ENCODE data around the gene MPO. TPM values are rescaled to one million over a fixed set of nuclear protein-coding genes. Genes with fewer than 3 reads are reported as not detected.

The MPO gene
- total and polyA plus RNA-seq, 9 of the 15 experiments (the other 6 are each of a cell fraction or from before 2014, with no cell fraction given) = 0.04 to 0.47 (median 0.39) TPM; not detected in 6

DNA sequence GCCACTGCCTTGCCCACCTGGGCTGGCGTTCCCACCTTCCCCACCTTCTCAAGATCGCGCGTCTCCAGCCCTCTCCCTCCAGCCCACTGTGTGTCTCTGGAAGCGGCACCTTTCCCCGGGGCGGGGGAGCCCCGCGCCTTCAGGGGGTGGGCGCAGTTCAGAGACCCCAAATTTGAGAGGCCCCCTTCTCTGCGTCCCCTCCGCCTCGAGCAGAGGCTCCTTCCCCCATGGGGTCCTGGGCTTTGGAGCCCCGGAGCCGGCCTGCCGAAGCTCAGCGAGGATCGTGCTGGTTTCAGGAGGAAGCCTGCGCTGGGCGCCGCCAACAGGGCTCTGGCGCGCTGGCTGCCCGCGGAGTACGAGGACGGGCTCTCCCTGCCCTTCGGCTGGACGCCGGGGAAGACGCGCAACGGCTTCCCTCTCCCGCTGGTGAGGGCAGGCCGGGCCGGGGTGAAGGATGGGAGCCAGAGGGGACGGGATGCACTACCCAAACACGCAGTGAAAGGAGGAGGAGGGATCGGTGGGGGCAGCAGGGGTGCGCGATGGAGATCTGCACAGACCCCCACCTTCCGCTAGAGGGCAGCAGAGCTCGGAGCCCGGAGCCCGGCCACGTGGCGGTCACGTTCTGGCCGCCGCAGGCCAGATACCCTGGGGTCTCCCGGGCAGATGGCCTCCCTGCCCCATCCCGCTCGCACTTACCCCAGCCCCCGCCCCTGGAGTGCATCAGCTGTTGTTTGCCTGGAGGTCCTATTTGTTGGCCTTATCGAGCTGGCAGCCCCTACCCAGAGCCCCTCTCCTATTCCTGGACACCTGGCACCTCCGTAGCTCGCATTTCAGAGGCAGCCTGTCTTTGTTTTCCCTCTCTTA is 31.2 kb downstream of the MPO start (continued):
- TF ChIP-seq, protein P1, sequence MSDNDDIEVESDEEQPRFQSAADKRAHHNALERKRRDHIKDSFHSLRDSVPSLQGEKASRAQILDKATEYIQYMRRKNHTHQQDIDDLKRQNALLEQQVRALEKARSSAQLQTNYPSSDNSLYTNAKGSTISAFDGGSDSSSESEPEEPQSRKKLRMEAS (CRISPR knock-in tag; IDR thresholded peaks at IDR 0.05) = peak; percentile 99
- TF ChIP-seq, protein P2, sequence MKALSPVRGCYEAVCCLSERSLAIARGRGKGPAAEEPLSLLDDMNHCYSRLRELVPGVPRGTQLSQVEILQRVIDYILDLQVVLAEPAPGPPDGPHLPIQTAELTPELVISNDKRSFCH (CRISPR knock-in tag; IDR thresholded peaks at IDR 0.05) = no peak
- TF ChIP-seq, protein P2 (tag; IDR thresholded peaks at IDR 0.05) = no peak
- no peak for TF ChIP-seq ZNF507 (tag; conservative IDR thresholded peaks at IDR 0.05)
- no peak for TF ChIP-seq ZBTB8A (IDR thresholded peaks at IDR 0.05; ENCODE audit: partially characterized antibody)
- TF ChIP-seq, protein P3, sequence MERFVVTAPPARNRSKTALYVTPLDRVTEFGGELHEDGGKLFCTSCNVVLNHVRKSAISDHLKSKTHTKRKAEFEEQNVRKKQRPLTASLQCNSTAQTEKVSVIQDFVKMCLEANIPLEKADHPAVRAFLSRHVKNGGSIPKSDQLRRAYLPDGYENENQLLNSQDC (CRISPR knock-in tag; IDR thresholded peaks at IDR 0.05) = no peak
- no peak for TF ChIP-seq ETS2 (tag; IDR thresholded peaks at IDR 0.05; ENCODE audit: borderline replicate concordance, poor library complexity, severe bottlenecking)
- TF ChIP-seq SRSF1 (IDR thresholded peaks at IDR 0.05; ENCODE audit: low read depth, low read length) = no peak
- TF ChIP-seq, protein P4, sequence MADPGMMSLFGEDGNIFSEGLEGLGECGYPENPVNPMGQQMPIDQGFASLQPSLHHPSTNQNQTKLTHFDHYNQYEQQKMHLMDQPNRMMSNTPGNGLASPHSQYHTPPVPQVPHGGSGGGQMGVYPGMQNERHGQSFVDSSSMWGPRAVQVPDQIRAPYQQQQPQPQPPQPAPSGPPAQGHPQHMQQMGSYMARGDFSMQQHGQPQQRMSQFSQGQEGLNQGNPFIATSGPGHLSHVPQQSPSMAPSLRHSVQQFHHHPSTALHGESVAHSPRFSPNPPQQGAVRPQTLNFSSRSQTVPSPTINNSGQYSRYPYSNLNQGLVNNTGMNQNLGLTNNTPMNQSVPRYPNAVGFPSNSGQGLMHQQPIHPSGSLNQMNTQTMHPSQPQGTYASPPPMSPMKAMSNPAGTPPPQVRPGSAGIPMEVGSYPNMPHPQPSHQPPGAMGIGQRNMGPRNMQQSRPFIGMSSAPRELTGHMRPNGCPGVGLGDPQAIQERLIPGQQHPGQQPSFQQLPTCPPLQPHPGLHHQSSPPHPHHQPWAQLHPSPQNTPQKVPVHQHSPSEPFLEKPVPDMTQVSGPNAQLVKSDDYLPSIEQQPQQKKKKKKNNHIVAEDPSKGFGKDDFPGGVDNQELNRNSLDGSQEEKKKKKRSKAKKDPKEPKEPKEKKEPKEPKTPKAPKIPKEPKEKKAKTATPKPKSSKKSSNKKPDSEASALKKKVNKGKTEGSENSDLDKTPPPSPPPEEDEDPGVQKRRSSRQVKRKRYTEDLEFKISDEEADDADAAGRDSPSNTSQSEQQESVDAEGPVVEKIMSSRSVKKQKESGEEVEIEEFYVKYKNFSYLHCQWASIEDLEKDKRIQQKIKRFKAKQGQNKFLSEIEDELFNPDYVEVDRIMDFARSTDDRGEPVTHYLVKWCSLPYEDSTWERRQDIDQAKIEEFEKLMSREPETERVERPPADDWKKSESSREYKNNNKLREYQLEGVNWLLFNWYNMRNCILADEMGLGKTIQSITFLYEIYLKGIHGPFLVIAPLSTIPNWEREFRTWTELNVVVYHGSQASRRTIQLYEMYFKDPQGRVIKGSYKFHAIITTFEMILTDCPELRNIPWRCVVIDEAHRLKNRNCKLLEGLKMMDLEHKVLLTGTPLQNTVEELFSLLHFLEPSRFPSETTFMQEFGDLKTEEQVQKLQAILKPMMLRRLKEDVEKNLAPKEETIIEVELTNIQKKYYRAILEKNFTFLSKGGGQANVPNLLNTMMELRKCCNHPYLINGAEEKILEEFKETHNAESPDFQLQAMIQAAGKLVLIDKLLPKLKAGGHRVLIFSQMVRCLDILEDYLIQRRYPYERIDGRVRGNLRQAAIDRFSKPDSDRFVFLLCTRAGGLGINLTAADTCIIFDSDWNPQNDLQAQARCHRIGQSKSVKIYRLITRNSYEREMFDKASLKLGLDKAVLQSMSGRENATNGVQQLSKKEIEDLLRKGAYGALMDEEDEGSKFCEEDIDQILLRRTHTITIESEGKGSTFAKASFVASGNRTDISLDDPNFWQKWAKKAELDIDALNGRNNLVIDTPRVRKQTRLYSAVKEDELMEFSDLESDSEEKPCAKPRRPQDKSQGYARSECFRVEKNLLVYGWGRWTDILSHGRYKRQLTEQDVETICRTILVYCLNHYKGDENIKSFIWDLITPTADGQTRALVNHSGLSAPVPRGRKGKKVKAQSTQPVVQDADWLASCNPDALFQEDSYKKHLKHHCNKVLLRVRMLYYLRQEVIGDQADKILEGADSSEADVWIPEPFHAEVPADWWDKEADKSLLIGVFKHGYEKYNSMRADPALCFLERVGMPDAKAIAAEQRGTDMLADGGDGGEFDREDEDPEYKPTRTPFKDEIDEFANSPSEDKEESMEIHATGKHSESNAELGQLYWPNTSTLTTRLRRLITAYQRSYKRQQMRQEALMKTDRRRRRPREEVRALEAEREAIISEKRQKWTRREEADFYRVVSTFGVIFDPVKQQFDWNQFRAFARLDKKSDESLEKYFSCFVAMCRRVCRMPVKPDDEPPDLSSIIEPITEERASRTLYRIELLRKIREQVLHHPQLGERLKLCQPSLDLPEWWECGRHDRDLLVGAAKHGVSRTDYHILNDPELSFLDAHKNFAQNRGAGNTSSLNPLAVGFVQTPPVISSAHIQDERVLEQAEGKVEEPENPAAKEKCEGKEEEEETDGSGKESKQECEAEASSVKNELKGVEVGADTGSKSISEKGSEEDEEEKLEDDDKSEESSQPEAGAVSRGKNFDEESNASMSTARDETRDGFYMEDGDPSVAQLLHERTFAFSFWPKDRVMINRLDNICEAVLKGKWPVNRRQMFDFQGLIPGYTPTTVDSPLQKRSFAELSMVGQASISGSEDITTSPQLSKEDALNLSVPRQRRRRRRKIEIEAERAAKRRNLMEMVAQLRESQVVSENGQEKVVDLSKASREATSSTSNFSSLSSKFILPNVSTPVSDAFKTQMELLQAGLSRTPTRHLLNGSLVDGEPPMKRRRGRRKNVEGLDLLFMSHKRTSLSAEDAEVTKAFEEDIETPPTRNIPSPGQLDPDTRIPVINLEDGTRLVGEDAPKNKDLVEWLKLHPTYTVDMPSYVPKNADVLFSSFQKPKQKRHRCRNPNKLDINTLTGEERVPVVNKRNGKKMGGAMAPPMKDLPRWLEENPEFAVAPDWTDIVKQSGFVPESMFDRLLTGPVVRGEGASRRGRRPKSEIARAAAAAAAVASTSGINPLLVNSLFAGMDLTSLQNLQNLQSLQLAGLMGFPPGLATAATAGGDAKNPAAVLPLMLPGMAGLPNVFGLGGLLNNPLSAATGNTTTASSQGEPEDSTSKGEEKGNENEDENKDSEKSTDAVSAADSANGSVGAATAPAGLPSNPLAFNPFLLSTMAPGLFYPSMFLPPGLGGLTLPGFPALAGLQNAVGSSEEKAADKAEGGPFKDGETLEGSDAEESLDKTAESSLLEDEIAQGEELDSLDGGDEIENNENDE (IDR thresholded peaks at IDR 0.05; ENCODE audit: low read depth, low read length) = no peak
- TF ChIP-seq ZNF695 (CRISPR knock-in tag; IDR thresholded peaks at IDR 0.05) = no peak
- TF ChIP-seq KAT2B (IDR thresholded peaks at IDR 0.05; ENCODE audit: low read depth, low read length) = no peak
- no peak for TF ChIP-seq ZNF3 (CRISPR knock-in tag; IDR thresholded peaks at IDR 0.05)
- no peak for TF ChIP-seq U2AF2 (optimal IDR thresholded peaks at IDR 0.05; ENCODE audit: low read depth, low read length)
- TF ChIP-seq FOXJ3 (CRISPR knock-in tag; IDR thresholded peaks at IDR 0.05) = no peak
- TF ChIP-seq ERF (CRISPR knock-in tag; IDR thresholded peaks at IDR 0.05) = 0 out of 2 replicates have a peak, but pooled peaks have one; percentile 15
